ENCODE results near the gene CDK14.

- TF ChIP-seq SMAD3 (CRISPR knock-in tag; IDR thresholded peaks at IDR 0.05; ENCODE audit: borderline replicate concordance) (no peak), E2F1 (CRISPR knock-in tag; IDR thresholded peaks at IDR 0.05) (no peak), ZBTB43 (CRISPR knock-in tag; IDR thresholded peaks at IDR 0.05) (no peak), CTCF (IDR thresholded peaks at IDR 0.05) (no peak), NR3C1 (CRISPR knock-in tag; conservative IDR thresholded peaks at IDR 0.05; ENCODE audit: low read depth) (no peak), JUN (CRISPR knock-in tag; IDR thresholded peaks at IDR 0.05) (no peak), NR1H2 (CRISPR knock-in tag; IDR thresholded peaks at IDR 0.05) (no peak), IRF1 (CRISPR knock-in tag; IDR thresholded peaks at IDR 0.05) (no peak), ZBTB21 (CRISPR knock-in tag; IDR thresholded peaks at IDR 0.05; ENCODE audit: borderline replicate concordance) (no peak)
Observed at GRCh38 chr7:90593205-90593604, 2.9 kb upstream of the CDK14 start.
